HG02885 (cell line): Measurements from ENCODE around the gene ERICH6.

Source experiments
- ATAC-seq: cut with Tn5 transposase; IDR thresholded peaks from one replicate; pipeline ENCODE4 v1.9.1; 2021; ENCODE audit warnings: mild to moderate bottlenecking; ENCODE audit not compliant: unreplicated experiment, poor library complexity

Gene ERICH6

GRCh38 chr3:150737874-150738679 is 34.4 kb upstream of the ERICH6 start:
- no peak for ATAC-seq

GRCh38 chr3:150736903-150737832 is 33.4 kb upstream of the ERICH6 start:
- ATAC-seq = no peak

DNA sequence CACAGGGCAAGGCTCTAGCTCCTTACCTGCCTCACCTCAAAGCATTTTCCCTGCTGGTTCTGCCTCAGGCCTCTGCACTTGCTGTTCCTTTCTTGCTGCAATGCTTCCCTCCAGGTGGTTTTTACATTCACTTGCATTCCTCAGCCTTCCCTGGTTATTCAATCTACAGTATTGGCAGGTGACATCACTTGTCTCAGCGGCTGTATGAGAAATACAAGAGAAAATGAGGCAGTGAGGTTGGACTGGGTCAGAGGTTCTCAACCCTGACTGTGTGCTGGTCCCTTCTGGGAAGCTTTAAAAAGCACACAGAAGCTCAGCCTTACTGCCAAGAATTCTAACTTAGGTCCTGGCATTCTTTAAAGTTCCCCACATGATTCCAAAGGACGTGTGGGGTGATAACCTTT is 32.6 kb upstream of the ERICH6 start:
- ATAC-seq = no peak

- ATAC-seq = no peak
Observed at GRCh38 chr3:150734795-150735119, 31.0 kb upstream of the ERICH6 start.

- no peak for ATAC-seq
Observed at GRCh38 chr3:150733936-150734794, 30.4 kb upstream of the ERICH6 start.

DNA sequence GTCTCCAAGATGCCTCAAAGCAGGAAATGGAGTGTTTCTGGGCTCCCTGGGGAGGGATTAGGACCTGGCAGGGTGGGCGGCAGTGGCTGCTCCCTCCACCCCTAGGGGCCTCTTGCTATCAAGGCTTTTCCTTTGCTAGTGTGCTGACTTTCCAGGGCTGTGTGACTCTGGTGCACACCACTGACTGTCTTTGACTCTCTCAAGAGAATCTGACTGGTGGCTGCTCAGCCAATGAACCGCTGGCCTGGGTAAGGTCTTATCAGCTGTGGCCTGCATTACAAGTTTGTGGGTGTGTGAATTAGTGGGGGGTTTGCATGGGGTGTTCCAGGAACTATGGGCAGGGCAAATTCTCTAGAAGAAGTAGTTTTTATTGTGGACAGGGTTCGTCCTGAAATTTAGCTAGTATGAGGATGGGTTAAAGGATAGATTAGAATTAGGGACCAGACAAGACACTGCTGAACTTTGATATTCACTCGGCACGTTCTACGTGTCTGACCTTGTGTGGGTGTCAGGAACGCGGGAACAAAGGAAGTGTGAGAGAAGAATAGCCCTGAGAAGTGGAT is 29.7 kb upstream of the ERICH6 start:
- no peak for ATAC-seq

- ATAC-seq = no peak
Observed at GRCh38 chr3:150729682-150730360, 26.1 kb upstream of the ERICH6 start.

GRCh38 chr3:150727653-150728502 is 24.2 kb upstream of the ERICH6 start:
- ATAC-seq = no peak

GRCh38 chr3:150725548-150725947 is 21.8 kb upstream of the ERICH6 start:
- ATAC-seq = no peak

- no peak for ATAC-seq
Observed at GRCh38 chr3:150723946-150724345, 20.2 kb upstream of the ERICH6 start.

GRCh38 chr3:150722267-150722666 is 18.5 kb upstream of the ERICH6 start:
- ATAC-seq = no peak

GRCh38 chr3:150721285-150722130 is 17.8 kb upstream of the ERICH6 start:
- ATAC-seq = peak; percentile 85

DNA sequence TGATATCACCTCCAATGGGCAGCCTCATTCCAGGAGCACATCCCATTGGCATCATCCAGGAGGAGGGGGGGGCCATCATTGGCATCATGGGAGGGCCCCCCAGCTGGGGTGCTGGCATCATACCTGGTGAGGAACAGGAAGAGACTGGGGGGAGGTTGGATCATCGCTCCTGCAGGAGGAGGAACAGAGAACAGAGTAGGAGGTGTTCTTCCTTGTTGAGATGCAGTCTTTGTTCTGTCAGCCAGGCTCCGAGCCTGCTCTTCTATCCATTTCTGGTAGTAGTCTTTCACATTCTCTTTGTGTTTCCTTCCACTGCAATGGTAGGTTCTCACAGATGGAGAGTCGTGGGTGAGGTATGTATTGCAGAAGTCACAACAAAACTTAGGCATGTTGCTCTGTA is 16.7 kb upstream of the ERICH6 start:
- no peak for ATAC-seq

GRCh38 chr3:150710097-150710496 is 6.4 kb upstream of the ERICH6 start:
- ATAC-seq = no peak

DNA sequence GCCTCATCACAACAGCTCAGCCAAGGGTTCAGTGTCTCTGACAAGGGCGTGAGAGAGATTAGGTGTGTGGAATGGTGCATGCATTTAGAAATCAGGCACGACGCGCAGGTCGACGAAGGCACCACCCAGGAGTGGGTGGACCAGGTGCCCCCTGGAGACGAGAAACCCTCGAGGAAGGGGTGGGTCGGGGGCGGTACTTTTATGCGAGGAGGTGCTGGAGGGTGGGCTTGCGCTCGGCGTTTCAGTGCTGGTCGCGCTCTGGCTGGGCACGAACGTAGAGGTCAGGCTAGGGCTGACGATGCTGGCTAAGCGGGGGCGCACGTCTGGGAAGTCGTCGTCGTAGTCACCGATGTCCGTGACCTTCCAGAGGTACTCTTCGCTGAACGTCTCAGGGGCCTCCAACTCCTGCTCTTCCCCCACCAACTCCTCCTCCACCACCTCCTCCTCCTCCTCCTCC is 393 bp downstream of the ERICH6 start:
- ATAC-seq = peak; percentile 40

GRCh38 chr3:150699068-150699639 is 4.6 kb downstream of the ERICH6 start:
- no peak for ATAC-seq

DNA sequence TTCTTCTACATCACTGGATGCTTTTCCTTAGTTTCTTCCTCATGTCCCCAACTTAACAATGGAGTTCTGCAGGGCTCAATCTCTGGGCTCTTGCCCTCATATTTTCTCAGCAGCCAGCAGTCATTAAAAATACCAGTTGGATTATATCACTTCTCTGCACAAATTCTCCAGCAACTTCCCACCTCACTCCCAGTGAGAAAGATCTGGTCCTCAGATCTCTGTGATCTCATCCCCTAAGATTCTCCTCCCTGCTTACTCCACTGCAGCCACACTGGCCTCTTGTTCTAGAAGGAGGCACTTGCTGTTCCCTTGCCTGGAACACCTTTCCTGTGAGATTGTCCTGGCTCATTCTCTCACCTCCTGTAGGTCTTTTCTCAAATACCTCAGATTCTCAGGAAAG is 6.1 kb downstream of the ERICH6 start:
- ATAC-seq = no peak
